GM23338 (cell line): ENCODE data around the gene ALCAM.

Source experiments
- EZH2 ChIP-seq: fragments of 200-600 bp; sonication (generic); IDR thresholded peaks from one replicate; pipeline ENCODE4 v1.8.0; 2017; ENCODE audit warnings: antibody characterized with exemption, mild to moderate bottlenecking, low read depth; ENCODE audit not compliant: unreplicated experiment
- JUNB ChIP-seq: IDR thresholded peaks from one replicate; pipeline ENCODE4 v1.6.1; 2016; ENCODE audit warnings: antibody characterized with exemption; ENCODE audit not compliant: unreplicated experiment
- POLR2AphosphoS5 ChIP-seq: IDR thresholded peaks from 2 replicates; pipeline ENCODE4 v1.6.1; 2016; ENCODE audit warnings: antibody characterized with exemption, low read depth
- STAT1 ChIP-seq: IDR thresholded peaks from one replicate; pipeline ENCODE4 v1.6.1; 2016; ENCODE audit warnings: antibody characterized with exemption; ENCODE audit not compliant: unreplicated experiment
- ZNF462 ChIP-seq: fragments of 250-450 bp; sonication (Bioruptor Pico); IDR thresholded peaks from 2 replicates; pipeline ENCODE4 v1.5.0; 2020; ENCODE audit warnings: mild to moderate bottlenecking, moderate library complexity
- TF ChIP-seq, protein P1 (sequence below), 2 experiments: fragments of 200-600 bp in 1 of 2; sonication (generic) in 1 of 2; conservative IDR thresholded peaks; 2 replicates each; pipeline versions ENCODE4 v1.5.1 to v1.6.1; 2016 to 2017; ENCODE audit warnings: antibody characterized with exemption in 2 of 2, low read depth in 2 of 2, mild to moderate bottlenecking in 2 of 2, moderate library complexity in 1 of 2
- TF ChIP-seq, protein P2 (sequence below): IDR thresholded peaks from one replicate; pipeline ENCODE4 v1.6.1; 2018; ENCODE audit warnings: antibody characterized with exemption; ENCODE audit not compliant: unreplicated experiment

- TF ChIP-seq POLR2AphosphoS5: no peak
- TF ChIP-seq, protein P1, sequence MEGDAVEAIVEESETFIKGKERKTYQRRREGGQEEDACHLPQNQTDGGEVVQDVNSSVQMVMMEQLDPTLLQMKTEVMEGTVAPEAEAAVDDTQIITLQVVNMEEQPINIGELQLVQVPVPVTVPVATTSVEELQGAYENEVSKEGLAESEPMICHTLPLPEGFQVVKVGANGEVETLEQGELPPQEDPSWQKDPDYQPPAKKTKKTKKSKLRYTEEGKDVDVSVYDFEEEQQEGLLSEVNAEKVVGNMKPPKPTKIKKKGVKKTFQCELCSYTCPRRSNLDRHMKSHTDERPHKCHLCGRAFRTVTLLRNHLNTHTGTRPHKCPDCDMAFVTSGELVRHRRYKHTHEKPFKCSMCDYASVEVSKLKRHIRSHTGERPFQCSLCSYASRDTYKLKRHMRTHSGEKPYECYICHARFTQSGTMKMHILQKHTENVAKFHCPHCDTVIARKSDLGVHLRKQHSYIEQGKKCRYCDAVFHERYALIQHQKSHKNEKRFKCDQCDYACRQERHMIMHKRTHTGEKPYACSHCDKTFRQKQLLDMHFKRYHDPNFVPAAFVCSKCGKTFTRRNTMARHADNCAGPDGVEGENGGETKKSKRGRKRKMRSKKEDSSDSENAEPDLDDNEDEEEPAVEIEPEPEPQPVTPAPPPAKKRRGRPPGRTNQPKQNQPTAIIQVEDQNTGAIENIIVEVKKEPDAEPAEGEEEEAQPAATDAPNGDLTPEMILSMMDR (conservative IDR thresholded peaks at IDR 0.05; ENCODE audit: low read depth in 2 of 2): no peak
- TF ChIP-seq, protein P2, sequence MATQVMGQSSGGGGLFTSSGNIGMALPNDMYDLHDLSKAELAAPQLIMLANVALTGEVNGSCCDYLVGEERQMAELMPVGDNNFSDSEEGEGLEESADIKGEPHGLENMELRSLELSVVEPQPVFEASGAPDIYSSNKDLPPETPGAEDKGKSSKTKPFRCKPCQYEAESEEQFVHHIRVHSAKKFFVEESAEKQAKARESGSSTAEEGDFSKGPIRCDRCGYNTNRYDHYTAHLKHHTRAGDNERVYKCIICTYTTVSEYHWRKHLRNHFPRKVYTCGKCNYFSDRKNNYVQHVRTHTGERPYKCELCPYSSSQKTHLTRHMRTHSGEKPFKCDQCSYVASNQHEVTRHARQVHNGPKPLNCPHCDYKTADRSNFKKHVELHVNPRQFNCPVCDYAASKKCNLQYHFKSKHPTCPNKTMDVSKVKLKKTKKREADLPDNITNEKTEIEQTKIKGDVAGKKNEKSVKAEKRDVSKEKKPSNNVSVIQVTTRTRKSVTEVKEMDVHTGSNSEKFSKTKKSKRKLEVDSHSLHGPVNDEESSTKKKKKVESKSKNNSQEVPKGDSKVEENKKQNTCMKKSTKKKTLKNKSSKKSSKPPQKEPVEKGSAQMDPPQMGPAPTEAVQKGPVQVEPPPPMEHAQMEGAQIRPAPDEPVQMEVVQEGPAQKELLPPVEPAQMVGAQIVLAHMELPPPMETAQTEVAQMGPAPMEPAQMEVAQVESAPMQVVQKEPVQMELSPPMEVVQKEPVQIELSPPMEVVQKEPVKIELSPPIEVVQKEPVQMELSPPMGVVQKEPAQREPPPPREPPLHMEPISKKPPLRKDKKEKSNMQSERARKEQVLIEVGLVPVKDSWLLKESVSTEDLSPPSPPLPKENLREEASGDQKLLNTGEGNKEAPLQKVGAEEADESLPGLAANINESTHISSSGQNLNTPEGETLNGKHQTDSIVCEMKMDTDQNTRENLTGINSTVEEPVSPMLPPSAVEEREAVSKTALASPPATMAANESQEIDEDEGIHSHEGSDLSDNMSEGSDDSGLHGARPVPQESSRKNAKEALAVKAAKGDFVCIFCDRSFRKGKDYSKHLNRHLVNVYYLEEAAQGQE: no peak
- TF ChIP-seq JUNB: no peak
- no peak for TF ChIP-seq EZH2
- no peak for TF ChIP-seq ZNF462 (CRISPR knock-in tag)
- no peak for TF ChIP-seq STAT1
These were observed 92.0 kb downstream of the ALCAM start for GRCh38 chr3:105458518-105459215.
